Pancreas (tissue), 10 donors: Measurements from ENCODE around the gene SPDYC. TPM values are rescaled to one million over a fixed set of nuclear protein-coding genes. Genes with fewer than 3 reads are reported as not detected.

Experiments
- ATAC-seq, 4 donors: fragments of 200-7000 bp; cut with Tn5 transposase; one replicate each; pipeline versions ENCODE4 v1.8.0 to v1.9.1; 2020; ENCODE audit warnings: mild to moderate bottlenecking in 4 of 4, moderate library complexity in 4 of 4
- DNase-seq, 6 donors: peaks; one replicate each; pipeline ENCODE4 v3.0.0-alpha.2; 2020
- FAIRE-seq: peaks from 2 replicates; lab custom pipeline; 2012; peaks lifted over from hg19 to GRCh38; lab: Jason Lieb, UNC
- H3K27ac ChIP-seq, 4 donors: fragments of 200-600 bp; sonication (generic); 1 replicate in 3 of 4; 2 replicates in 1 of 4; pipeline versions ENCODE4 v1.5.0 to v1.8.0; 2020
- H3K27me3 ChIP-seq, 4 donors: fragments of 200-600 bp; one replicate each; pipeline ENCODE4 v1.8.0; 2021
- H3K36me3 ChIP-seq, 3 donors: fragments of 200-600 bp; sonication (generic) in 1 of 3; one replicate each; pipeline versions ENCODE4 v1.5.0 to v1.8.0; 2020 to 2021
- H3K4me1 ChIP-seq, 3 donors: fragments of 200-600 bp; one replicate each; pipeline ENCODE4 v1.8.0; 2021
- H3K4me3 ChIP-seq, 4 donors: fragments of 200-600 bp; sonication (generic) in 2 of 4; one replicate each; pipeline versions ENCODE4 v1.5.0 to v1.8.0; 2020 to 2021
- H3K9me3 ChIP-seq, 4 donors: fragments of 200-600 bp; one replicate each; pipeline ENCODE4 v1.8.0; 2021
- WGBS, 2 donors: extraction: QIAGEN DNeasy Blood & Tissue Kit; methylation state at CpG; one replicate each; pipeline ENCODE4 v1.1.7; 2013; 5-methylcytosine and 5-hydroxymethylcytosine counted together
- intact Hi-C, 3 donors: fragments of 100-400 bp; cut with DNase I; formaldehyde crosslinking; loops; one replicate each; pipeline versions ENCODE4 v1.11.1 to v1.14.2; 2022
- polyA plus RNA-seq, 2 donors: library from polyadenylated mRNA; stranded (reverse); fragments of 200-250 nt; gene quantifications; one replicate each; pipeline ENCODE4 v1.2.3, GENCODE V29; 2013
- total RNA-seq, 6 donors: library from RNA; stranded (reverse); fragmentation: NEBNext Ultra II Directional in 4 of 6; extraction: Animal tissue kit (Norgen Biotek cat#: 25700) in 4 of 6; gene quantifications; one replicate each; pipeline versions ENCODE4 v1.2.1 to v1.2.4, GENCODE V29; 2021 to 2023
- TF ChIP-seq, protein P1 (sequence below), 4 donors: fragments of 200-600 bp; sonication (generic) in 3 of 4; IDR thresholded peaks; one replicate each; pipeline versions ENCODE4 v1.5.0 to v1.8.0; 2021; ENCODE audit warnings: antibody characterized with exemption in 4 of 4
- donor health status: healthy with polysubstance abuse.
- donor health status: DM: no; HTN: no; CAD: no; lungs with moderate emphysema.
- donor health status: DM: no; HTN: no; CAD: no.
- donor health status: control.
- donor health status: control.
- donor health status: Bipolar disorder and iron deficiency.
- donor health status: DM: yes; HTN: yes; CAD: no.
- donor health status: DM: no; HTN: no; CAD: no.
- donor health status: DM: no; HTN: no; CAD: no.
- donor health status: DM: yes; HTN: yes; CAD: no.

SPDYC gene
- total and polyA plus RNA-seq, 8 donors, result 0.14 TPM; not detected in 7

DNA sequence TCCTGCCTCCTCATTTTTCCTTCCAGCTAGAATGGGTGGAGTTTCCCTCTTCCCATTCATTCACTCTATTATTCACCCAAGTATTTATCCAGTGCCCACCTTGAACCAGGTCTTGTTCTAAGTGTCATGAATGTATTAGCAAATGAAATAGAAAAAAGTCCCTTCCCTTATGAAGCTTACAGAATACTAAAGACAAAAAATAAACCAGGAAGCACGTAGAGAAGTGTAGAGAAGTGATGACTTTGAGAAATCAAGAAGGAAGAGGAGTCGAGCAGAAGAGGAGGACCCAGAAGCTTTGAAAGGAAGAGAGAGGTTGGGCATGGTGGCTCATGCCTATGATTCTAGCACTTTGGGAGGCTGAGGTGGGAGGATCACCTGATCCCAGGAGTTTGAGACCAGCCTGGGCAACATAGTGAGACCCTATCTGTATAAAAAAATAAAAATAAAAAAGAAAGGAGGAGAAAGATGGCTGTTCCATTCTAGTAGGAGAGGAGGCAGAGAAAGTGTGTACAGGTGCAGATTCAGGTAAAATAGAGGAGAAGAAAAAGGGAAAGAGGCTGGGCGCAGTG is 18.6 kb upstream of the SPDYC start:
- intact Hi-C loops, result no loop called here
- peak overlapping the region; percentile 44 to 84 (median 73) for H3K27ac ChIP-seq
- no peak overlapping the region for H3K4me3 ChIP-seq
- ATAC-seq, result no peak
- TF ChIP-seq, protein P1, sequence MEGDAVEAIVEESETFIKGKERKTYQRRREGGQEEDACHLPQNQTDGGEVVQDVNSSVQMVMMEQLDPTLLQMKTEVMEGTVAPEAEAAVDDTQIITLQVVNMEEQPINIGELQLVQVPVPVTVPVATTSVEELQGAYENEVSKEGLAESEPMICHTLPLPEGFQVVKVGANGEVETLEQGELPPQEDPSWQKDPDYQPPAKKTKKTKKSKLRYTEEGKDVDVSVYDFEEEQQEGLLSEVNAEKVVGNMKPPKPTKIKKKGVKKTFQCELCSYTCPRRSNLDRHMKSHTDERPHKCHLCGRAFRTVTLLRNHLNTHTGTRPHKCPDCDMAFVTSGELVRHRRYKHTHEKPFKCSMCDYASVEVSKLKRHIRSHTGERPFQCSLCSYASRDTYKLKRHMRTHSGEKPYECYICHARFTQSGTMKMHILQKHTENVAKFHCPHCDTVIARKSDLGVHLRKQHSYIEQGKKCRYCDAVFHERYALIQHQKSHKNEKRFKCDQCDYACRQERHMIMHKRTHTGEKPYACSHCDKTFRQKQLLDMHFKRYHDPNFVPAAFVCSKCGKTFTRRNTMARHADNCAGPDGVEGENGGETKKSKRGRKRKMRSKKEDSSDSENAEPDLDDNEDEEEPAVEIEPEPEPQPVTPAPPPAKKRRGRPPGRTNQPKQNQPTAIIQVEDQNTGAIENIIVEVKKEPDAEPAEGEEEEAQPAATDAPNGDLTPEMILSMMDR (IDR thresholded peaks at IDR 0.05), result no peak
- no peaks in the 10 kb centered on the region for H3K9me3 ChIP-seq
- no peak for FAIRE-seq
- DNase-seq, result no peak
- 83 to 97% methylated on average over 3 of the region's 3 CpGs for WGBS, 2 donors
- H3K4me1 ChIP-seq, result peaks cover 5 to 21% (median 13%) of the 10 kb centered on the region in 3 donors
- H3K36me3 ChIP-seq, result no peaks in the 10 kb centered on the region
- H3K27me3 ChIP-seq, result no peaks in the 10 kb centered on the region

GRCh38 chr11:65152122-65152521 is 17.9 kb upstream of the SPDYC start:
- Histone ChIP-seq H3K9me3 (no peaks in the 10 kb centered on the region), H3K4me3 (no peak overlapping the region), H3K4me1 (peaks cover 0 to 19% (median 13%) of the 10 kb centered on the region in 3 donors), H3K27me3 (no peaks in the 10 kb centered on the region), H3K27ac (peak overlapping the region in 1 of 4 donors; percentile 84), H3K36me3 (no peaks in the 10 kb centered on the region)
- TF ChIP-seq, protein P1 (IDR thresholded peaks at IDR 0.05), result no peak
- ATAC-seq (no peak), FAIRE-seq (no peak), DNase-seq (no peak)
- WGBS, 2 donors, result 82 to 90% methylated on average over 2 of the region's 2 CpGs
- intact Hi-C loops, result no loop called here

- WGBS, 2 donors, result 97 to 99% methylated on average over 3 of the region's 3 CpGs
- DNase-seq (no peak), ATAC-seq (no peak), FAIRE-seq (no peak)
- H3K4me1 ChIP-seq, result peaks cover 0 to 6% (median 0%) of the 10 kb centered on the region in 3 donors
- intact Hi-C loops, result no loop called here
- TF ChIP-seq, protein P1 (IDR thresholded peaks at IDR 0.05), result no peak
- H3K27me3 ChIP-seq, result no peaks in the 10 kb centered on the region
- no peak overlapping the region for H3K27ac ChIP-seq
- no peaks in the 10 kb centered on the region for H3K9me3 ChIP-seq
- no peaks in the 10 kb centered on the region for H3K36me3 ChIP-seq
- H3K4me3 ChIP-seq, result no peak overlapping the region
These were observed 13.8 kb upstream of the SPDYC start for GRCh38 chr11:65156256-65156655.

DNA sequence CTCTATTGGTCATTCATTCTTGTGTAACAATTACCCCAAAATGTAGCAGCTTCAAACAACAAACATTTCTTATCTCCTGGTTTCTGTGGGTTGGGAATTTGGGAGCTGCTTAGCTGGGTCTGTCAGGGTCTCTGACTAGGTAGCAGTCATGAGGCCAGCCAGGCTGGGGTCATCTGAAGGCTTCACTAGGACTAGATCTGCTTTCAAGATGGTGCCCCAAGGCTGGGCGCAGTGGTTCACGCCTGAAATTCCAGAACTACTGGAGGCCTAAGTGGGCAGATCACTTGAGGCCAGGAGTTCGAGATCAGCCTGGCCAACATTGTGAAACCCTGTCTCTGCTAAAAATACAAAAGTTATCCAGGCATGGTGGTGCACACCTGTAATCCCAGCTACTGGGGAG is 13.1 kb upstream of the SPDYC start:
- TF ChIP-seq, protein P1 (IDR thresholded peaks at IDR 0.05), result no peak
- Histone ChIP-seq H3K27me3 (no peaks in the 10 kb centered on the region), H3K4me3 (no peak overlapping the region), H3K4me1 (no peaks in the 10 kb centered on the region), H3K9me3 (no peaks in the 10 kb centered on the region), H3K36me3 (no peaks in the 10 kb centered on the region), H3K27ac (no peak overlapping the region)
- DNase-seq (no peak), FAIRE-seq (no peak), ATAC-seq (no peak)
- 87 to 91% methylated on average over 3 of the region's 3 CpGs for WGBS, 2 donors
- intact Hi-C loops, result no loop called here

- TF ChIP-seq, protein P1 (IDR thresholded peaks at IDR 0.05), result no peak
- 74 to 77% methylated on average over 3 of the region's 3 CpGs for WGBS, 2 donors
- no peak for DNase-seq
- Histone ChIP-seq H3K4me3 (no peak overlapping the region), H3K27ac (no peak overlapping the region), H3K36me3 (no peaks in the 10 kb centered on the region), H3K4me1 (no peaks in the 10 kb centered on the region), H3K9me3 (no peaks in the 10 kb centered on the region), H3K27me3 (no peaks in the 10 kb centered on the region)
- no peak for FAIRE-seq
- intact Hi-C loops, result no loop called here
- ATAC-seq, result no peak
These were observed 12.7 kb upstream of the SPDYC start for GRCh38 chr11:65157336-65157735.
